GM18498 (cell line): ENCODE results near the gene LRIG3.
"Not testable (repeated sequence)": the region's sequence is repeated elsewhere in the genome, so short reads cannot be mapped to it uniquely, and the experiment has no call there.

Experiments used
- ATAC-seq: cut with Tn5 transposase; IDR thresholded peaks from one replicate; pipeline ENCODE4 v1.9.1; 2021; ENCODE audit warnings: mild to moderate bottlenecking, moderate library complexity; ENCODE audit not compliant: unreplicated experiment

LRIG3 gene

DNA sequence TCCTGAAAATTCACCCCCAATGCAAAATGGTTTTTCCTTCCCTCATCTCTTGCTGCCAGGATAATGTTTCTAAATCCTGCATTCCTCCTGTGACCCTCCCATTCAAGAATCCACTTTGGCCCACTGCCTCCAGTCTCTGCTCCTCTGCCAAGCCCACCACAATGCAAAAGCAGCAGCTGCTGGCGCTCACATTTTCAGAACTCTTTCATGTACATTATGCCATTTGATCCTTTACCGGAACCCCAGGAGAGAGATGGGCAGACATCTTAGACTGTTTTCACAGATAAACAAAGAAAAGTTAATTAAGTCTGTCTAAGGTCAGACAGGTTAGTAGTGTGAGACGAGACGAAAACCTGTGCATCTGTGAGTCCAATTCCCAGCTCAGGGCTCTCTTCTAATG is 12.9 kb downstream of the LRIG3 start:
- no peak for ATAC-seq

DNA sequence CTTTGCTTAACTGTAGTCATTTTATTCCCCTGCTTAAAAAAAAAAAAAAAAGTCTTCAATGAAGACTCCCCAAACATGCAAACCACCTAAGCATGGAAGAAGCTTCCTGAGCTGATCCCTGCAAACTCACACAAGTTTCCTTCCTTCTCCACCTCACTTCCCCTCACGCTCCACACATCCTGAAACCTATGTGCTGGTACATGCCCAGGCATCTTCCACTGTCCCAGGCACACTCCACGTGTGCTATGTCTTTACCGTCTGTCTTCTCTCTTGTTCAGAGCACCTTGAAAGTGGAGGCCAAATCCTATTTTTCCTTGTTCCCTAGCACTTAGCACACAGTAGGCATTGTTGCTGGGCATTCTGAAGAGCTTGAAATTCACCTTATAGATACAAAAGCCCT is 13.4 kb downstream of the LRIG3 start:
- ATAC-seq = no peak

DNA sequence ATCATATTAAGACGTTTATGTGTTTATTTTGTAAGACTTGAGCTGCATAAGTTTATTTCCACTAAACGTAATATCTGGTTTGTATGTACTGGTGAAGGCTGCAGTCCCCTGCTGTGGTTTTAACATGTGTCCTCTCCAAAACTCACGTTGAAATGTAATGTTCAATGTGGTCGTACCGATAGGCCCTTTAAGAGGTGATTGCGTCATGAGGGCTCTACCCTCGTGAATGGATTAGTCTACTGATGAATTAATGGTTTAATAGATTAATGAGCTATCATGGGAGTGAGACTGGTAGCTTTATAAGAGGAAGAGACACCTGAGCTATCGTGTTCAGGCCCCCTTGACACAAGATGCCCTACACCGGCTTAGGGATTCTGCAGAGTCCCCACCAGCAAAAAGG is 14.9 kb downstream of the LRIG3 start:
- ATAC-seq = no peak

DNA sequence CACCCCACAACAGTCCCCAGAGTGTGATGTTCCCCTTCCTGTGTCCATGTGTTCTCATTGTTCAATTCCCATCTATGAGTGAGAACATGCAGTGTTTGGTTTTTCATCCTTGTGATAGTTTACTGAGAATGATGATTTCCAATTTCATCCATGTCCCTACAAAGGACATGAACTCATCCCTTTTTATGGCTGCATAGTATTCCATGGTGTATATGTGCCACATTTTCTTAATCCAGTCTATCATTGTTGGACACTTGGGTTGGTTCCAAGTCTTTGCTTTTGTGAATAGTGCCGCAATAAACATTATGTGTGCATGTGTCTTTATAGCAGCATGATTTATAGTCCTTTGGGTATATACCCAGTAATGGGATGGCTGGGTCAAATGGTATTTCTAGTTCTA is 17.6 kb downstream of the LRIG3 start:
- not testable (repeated sequence) for ATAC-seq

- no peak for ATAC-seq
These were observed 18.6 kb downstream of the LRIG3 start for GRCh38 chr12:58901664-58902063.

- no peak for ATAC-seq
These were observed 22.3 kb downstream of the LRIG3 start for GRCh38 chr12:58897969-58898368.

GRCh38 chr12:58896278-58896677 is 24.0 kb downstream of the LRIG3 start:
- no peak for ATAC-seq

DNA sequence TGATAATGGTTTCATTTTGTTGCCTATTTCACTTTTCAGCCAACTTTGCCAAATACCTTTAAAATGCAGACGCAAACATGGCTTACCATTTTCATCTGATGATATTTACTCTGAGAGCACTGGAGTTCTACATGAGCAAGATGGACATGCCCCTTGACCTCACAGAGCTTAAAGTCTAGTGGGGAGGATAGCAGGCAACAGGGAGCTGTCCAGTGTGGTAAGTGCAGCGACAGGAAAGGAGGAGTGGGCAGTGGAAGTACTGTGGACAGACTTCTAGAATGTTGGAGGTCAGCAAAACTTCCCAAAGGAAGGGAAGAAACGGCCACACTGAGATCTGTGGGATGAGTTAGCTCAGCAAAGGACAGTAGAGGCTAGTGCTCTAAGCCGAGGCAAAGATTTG is 25.3 kb downstream of the LRIG3 start:
- ATAC-seq = no peak

DNA sequence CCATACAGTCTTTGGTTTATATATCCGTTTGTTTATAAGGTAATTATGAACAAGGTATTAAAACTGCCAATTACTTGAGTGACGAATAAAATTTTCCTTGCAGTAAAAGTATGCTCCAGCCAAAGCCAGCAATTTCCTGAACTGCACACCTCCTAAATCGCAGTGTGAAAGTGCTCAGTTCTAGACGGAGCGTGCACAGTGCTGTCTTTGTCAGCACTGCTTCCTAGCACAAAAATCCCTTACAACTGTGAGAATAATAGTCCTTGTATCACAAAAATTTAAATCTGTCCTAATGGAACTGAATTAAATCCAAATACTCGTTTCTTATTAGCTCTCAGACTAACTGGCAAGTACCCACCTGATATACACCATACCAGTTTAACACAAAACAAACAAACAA is 26.3 kb downstream of the LRIG3 start:
- ATAC-seq = no peak

DNA sequence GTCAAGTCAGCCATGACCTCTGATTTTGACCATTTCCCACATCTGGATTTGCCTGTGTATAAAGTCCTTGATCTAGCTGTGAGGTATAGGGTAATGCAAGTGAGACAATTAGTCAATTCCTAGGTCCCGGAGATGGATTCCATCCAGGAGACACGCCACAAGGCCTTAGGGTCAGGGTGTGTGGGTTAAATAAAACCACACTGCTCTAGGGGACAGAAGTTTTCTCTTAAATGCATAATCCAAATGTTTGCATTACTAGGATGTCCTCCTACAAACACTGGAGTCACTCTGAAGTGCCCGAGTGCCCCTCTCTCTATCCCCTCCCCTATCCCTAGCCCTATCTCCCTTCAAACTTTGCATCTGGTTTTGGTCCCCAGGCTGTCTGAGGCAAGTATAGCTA is 26.8 kb downstream of the LRIG3 start:
- ATAC-seq = no peak

DNA sequence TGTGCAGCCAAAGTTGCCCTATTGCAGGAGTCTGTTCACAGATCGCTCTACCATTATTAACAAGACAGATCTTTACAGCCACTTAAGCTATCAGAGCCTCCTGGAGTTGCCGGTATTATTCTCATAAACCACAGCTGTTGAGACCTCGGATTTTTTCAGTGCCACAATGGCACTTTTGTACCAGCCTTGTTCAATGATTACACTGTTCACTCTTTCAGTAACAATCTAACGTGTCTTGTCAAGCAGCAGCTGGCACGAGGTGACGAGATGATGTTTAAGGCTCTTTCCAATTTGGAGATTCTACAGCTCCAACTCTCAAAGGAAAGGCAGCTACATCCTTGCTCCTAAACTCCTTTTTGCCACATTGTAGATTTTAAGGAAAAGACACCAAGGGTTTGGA is 30.7 kb downstream of the LRIG3 start:
- no peak for ATAC-seq

DNA sequence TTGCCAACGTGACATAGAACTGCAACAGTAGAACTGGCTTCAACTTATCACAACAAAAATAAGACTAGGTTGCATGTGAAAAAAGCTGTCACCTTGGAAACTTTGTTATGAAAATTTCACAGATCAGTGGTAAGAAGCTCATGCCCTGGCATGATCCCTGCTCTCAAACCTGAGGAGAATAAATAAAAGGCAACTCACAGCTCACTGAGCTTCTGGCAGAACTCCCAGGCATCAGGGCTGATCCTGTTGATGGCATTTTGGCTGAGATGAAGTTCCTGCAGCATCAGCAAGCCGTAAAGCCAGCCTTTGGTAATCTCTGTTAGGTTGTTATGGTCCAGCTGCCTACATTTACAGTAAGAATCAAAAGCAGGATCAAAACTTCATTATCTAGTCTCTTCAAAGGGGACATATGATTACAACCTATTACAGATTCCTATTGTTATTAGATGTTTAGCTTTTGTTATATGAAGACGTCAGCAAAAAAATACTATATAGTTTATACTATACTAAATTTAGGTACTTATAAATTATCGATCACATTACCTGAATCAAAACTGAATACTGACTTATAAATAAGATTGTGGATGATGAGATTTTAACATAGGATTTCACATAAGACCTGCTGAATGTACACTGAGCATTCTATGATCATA is 32.0 kb downstream of the LRIG3 start:
- ATAC-seq = no peak

GRCh38 chr12:58887068-58887467 is 33.2 kb downstream of the LRIG3 start:
- ATAC-seq = no peak

DNA sequence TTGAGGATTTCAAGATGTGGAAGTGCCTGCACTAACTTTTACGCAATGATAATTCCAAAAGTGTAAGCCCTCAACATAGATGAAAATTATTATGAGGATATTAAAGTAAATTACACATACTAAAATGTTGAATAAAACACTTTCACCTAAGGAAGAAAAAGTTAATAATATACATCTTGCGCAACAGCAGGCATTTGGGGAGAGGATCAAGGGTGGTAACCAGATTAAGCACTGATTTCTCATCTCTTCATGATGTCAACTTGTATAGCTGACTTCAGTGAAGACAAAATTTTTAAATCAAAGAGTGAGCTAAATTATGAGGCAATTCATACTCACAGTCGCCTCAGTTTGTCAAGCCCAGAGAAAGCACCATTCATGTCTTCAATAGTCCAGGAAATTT is 33.8 kb downstream of the LRIG3 start:
- ATAC-seq = no peak

GRCh38 chr12:58884916-58885315 is 35.4 kb downstream of the LRIG3 start:
- no peak for ATAC-seq

GRCh38 chr12:58883576-58884334 is 36.5 kb downstream of the LRIG3 start:
- ATAC-seq = no peak

- no peak for ATAC-seq
These were observed 37.5 kb downstream of the LRIG3 start for GRCh38 chr12:58882826-58883225.

DNA sequence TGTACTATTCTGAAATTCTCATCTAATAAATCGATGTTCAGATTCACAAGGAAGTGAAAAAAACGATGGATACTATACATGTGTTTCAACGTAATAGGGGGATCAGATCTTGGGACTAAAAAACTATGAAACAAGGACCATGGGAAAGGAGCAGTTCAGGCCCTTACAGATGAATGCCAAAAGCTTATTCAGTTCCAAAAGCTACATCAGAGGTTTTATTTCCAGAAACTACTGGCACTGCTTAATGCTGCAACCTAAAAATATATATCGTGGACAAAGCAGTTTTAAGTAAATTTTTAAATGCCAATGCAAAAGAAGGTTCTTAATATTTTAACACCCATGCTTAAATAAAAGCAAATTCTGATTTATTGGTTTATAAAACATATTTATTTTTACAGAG is 38.5 kb downstream of the LRIG3 start:
- no peak for ATAC-seq

GRCh38 chr12:58880639-58881038 is 39.7 kb downstream of the LRIG3 start:
- ATAC-seq = no peak

DNA sequence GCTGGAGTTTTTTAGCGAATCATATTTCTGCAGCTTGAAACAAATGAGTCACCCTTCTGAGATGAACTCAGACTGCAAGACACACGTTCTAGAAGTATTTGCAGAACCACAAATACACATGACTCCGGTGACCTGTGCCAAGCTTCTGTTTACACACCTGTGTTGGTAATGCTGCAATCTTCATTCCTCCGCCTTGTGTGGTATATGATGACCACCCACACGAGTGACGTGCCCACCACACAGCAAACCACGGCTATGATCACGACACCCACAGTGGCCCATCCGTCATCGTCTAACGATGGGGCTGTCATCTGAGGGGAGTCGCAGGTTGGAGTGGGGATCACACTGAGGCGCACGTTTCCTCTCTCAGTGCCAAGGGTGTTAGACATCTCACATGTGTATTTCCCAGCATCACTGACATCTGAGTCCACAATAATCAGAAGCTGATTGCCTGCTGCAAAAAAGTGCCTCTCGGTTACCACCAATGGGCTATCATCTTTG is 43.0 kb downstream of the LRIG3 start:
- ATAC-seq = no peak

DNA sequence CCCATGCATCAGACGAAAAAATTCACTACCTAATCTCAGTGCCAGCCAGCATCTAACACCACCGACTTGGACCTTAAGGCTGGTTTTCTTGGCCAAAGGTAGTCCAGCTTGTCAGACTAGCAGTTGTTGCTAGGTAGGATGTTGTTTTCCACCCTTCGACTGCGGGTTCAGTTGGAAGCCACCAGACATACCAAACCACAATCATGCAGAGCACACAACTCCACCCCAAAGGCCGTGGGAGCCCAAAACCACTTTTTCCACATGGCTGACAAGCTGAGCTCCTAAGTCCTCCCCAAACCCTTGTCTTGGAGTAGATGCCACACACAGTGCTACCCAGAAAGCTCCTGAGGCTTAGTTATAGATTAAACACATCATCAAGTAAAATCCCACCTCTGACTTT is 46.8 kb downstream of the LRIG3 start:
- ATAC-seq = no peak

GRCh38 chr12:58871556-58871955 is 48.7 kb downstream of the LRIG3 start:
- no peak for ATAC-seq

DNA sequence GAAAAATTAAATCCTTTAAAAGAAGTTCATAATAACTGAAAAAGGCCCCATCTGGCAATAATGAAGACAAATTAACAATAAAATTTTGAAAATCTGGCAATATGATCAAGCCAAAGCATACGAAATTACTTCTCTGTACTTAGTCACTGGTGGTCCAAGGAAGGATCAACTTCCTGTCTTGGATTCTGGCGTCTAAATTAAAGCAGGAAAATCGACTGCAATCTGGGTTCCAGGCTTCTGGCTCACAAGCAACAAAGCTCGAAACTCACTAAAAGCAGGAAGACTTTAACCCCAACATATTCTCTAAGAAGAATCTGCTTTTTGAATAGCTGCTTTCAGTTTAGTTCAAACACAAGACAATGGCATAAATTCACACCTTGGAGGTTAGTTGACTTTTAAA is 49.7 kb downstream of the LRIG3 start:
- ATAC-seq = no peak
